IPS DF 19.7 (cell line): ENCODE data around the gene GRM8.

Experiments
- DNase-seq: peaks from one replicate; pipeline ENCODE4 v3.0.0-alpha.2; 2013; ENCODE audit warnings: low read depth, low spot score

GRM8 gene

DNA sequence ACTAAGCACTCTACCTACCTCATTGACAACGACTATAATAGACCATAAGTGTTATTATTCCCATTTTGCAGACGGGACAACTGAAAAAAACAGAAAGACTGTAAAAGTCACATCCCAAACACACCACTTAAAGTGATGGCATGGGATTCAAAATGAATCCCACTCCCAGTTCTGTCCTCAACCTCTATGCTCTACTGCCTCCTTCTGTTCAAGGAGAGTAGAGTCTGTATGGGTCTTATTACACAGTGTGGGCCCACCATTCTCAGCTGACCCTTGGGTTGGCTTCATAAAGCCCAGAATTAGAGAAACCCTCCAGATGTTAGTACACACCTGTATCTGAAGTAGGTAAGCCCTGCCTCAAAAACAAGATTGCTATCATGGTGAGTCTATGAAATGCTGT, 102.2 kb downstream of the GRM8 start:
- peak; percentile 7 for DNase-seq

DNA sequence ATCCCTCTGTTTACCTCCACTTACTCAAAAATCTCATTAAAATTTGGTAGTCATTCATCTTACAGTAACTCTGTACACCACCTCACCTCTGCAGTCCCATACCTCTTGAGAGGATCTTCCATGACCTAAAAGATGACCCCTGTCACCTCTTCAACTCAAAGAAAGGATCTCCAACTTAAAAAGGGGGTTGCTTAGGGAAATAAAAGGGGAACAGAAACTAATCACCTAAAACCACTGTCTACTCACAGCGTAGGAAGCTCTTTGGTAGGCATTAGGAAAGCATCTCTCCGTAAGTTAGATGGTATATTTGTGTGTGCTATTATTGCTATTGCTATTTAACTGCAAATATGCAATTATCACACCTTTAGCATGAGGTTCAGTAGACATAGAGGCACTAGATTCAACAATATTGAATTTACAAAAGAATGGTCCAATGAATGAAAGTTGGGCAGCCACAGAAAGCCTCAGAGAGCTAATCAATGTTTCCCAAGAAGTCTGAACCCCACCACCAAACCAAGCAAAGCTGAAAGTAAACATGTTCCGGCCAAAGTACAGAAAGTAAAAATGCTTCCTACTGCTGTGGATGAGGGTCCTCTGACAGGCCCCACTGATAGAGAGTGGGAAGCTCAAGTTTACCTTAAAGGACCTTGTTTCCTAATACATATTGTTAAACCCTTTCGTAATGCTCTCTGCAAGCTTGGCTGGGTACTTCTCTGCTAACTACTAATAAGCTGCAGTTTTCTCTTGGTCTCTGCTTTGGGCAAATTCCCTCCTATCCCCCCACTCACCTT, 105.8 kb downstream of the GRM8 start:
- DNase-seq, result no peak

DNA sequence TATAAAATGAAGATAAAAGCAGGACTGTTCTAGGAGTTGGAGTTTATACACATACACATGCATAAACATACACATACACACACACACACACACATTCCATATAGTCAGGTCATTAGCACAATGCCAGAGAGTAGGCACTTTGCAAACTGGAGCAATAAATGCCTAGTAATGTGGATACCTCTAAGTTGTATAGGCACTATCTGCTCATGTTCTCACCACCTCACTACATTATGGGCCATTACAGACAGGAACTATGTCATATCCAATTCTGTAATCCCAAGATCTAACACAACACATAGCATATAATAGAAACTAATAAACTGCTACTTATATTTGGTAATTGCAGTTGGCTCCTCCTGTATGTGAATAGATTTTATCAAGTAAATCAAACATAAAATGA, 115.6 kb downstream of the GRM8 start:
- DNase-seq, result no peak

DNA sequence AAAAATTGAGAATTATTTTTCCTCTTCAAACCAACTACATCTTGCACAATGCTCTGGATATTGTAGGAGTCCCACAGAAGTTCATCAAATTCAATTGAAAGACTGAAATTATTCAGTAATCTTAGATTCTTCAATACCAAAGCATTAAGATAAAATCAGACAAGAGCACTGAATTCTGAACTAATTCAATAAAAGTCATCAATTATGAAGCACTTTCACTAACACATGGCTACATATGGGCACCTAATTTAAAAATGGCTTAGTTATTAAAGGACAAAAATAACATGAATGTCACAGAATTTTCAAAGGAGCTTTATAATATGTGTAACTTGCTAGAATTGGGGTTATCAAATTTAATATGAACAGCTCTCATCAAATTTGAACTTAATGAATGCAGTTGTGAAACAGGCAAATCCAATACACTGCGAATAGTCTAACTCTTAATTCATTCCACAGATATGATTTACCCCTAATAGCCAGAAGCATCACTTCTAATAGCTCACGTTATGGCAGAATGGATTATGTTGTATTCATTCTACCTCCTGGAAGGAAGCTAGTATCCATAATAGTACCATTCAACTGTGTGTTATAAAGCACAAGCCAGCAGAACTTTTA, 116.8 kb downstream of the GRM8 start:
- DNase-seq, result no peak

DNA sequence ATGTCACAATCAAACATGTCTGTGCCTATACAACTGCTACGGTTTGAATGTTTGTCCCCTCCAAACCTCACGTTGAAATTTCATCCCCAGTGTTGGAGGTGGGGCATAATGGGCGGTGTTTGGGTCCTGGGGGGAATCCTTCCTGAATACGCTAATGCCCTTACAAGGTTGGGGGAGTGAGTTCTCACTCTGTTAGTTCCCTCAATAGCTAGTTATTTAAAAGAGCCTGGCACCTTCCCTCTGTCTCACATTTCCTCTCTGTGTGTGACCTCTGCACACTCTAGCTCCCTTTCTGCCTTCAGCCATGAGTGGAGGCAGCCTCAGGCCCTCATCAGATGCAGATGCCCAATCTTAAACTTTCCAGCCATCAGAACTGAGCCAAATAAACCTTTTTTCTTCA, 129.5 kb downstream of the GRM8 start:
- no peak for DNase-seq

- DNase-seq, result no peak
These were observed 133.2 kb downstream of the GRM8 start for GRCh38 chr7:127119517-127119916.

GRCh38 chr7:127114742-127115265, 137.9 kb downstream of the GRM8 start:
- DNase-seq, result no peak

DNA sequence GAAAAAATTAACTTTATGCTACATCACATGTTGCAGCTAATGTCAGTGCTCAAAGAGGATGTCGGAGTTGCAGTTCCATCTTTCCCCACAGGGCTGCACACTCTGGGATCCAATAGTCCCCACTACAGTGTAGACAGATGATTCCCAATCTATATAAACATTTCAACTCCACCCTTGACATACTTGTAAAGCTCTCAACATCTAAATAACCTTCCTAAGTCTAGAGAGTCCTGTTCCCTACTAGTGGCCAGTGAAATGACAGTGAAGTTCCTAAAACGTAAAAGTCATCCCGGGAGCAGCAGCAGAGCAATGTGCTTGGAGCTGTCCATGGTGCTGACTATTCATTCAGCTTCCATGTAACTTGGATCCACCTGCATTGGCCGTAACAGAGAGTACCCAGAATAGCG, 145.1 kb downstream of the GRM8 start:
- peak; percentile 73 for DNase-seq

- DNase-seq, result no peak
These were observed 159.4 kb downstream of the GRM8 start for GRCh38 chr7:127093340-127093739.

GRCh38 chr7:127091620-127092019, 161.1 kb downstream of the GRM8 start:
- DNase-seq, result no peak

GRCh38 chr7:127089146-127089545, 163.6 kb downstream of the GRM8 start:
- no peak for DNase-seq

DNA sequence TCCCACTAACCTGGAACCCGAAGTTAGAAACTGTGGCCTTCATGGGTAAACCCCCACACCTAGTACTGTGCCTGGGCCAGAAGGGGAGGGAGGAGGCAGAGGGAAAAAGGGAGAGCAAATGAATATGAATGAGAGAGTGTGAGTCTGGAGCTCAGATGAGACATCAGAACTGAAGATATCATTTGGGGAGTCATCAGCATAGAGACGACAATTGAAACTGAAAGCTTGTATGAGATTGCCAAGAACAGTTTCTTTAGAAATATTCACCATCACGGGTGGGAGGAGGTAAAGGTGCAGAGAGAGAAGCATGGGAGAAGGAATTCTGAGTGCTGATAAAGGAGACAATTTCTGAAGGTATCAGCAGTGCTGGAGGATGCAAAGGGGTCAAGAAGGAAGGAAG, 171.2 kb downstream of the GRM8 start:
- DNase-seq, result no peak

GRCh38 chr7:127080576-127080975, 172.2 kb downstream of the GRM8 start:
- DNase-seq, result no peak

DNA sequence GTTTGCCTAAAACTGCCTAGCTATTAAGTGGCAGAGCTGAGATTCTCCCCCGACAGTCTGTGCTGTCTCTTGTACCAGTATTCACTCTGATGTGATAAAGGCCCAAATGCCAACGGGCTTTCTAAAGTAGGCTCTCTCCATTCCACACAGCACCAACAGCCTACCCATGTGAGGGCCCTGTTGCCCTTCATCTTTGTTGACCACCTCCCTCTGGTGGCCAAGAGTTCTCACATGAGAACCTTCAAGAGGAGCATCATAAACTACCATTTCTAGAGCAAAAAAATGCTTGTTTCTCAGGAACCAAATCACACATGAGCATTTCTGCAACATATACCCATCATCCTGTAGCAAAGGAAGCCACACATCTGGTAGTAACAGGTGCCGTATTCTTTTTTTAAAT, 185.8 kb downstream of the GRM8 start:
- DNase-seq, result peak; percentile 12

DNA sequence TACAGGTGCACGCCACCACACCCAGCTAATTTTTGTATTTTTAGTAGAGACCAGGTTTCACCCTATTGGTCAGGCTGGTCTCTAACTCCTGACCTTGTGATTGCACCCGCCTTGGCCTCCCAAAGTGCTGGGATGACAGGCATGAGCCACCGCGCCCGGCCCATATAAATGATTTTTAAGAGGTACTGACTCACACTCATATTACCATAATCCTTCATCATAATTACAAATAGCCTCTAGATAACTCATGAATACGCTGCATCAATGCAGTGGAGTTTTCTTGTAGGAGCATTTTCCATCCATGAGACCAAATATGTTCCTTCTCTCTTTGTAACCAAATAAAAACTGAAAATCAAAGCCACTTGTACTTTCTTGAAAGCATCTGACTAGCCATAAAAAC, 193.3 kb downstream of the GRM8 start:
- no peak for DNase-seq

GRCh38 chr7:127057918-127058317, 194.8 kb downstream of the GRM8 start:
- DNase-seq, result no peak

- no peak for DNase-seq
These were observed 196.5 kb downstream of the GRM8 start for GRCh38 chr7:127056202-127056601.

DNA sequence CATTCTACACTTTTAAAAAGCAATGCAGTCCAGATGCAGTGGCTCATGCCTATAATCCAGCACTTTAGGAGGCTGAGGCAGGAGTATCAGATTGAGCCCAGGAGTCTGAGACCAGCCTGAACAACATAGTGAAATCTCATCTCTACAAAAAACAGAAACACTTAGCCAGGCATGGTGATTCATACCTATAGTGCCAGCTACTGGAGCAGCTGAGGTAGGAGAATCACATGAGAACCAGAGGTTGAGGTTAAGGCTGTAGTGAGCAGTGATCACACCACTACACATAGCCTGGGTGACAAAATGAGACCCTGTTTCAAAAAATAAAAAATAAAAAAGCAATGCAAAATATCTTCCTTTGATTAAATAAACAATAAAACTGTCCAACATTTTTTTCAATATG, 205.2 kb downstream of the GRM8 start:
- no peak for DNase-seq

GRCh38 chr7:127041689-127042452, 210.9 kb downstream of the GRM8 start:
- no peak for DNase-seq

DNA sequence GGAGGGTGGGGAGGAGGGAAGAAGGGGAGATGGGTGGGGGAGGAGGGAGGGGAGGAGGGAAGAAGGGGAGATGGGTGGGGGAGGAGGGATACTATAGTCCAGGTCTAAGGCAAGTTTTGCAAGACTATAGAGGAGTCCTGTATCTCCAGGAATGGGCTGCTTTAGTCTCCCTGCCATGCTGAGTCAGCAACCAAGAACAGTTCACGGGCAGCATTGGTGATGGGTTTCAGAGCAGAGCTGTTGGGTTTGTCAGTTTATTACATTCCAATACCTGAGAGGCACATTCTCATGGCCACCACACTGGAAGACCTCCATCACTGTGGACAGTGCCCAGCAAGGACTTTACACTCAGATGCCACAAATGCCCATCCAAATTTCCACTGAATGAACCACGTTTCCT, 212.7 kb downstream of the GRM8 start:
- DNase-seq, result no peak

- no peak for DNase-seq
These were observed 213.2 kb downstream of the GRM8 start for GRCh38 chr7:127039541-127039940.

DNA sequence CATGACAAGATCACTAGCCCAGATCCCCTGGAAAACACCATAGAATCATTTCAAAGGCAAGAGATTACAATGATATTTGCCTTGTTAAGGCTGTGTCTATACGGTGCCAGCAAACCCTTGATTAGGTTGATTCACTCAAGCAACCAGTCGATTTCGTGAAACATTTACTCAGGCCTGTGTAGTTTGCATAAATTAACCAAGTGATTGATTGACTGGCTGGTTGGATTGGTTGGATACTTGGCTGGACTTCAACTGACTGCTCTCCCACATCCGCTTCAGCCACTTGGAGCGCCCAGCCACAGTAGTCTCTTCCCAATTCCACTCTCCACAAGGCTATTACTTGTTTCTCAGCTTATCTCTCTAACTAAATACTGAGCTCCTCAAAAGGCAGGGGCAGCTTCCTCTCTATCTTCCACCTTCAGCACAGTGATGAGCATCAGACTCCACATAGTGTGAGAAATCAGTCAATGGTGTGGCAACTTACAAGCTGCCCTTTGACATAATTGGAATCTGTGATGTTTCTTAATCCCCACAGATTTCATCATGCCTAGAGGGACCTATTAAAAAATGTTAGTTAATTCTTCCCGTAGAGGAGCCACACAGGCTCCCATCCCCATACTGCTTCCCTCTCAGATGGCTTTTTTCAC, 217.4 kb downstream of the GRM8 start:
- DNase-seq, result no peak
